ENCODE measurements around the gene RNF213. TPM values are rescaled to one million over a fixed set of nuclear protein-coding genes. Genes with fewer than 3 reads are reported as not detected.
A peak's percentile ranks its signal among the peaks of the same experiment; 100 is the strongest.

Gene RNF213
- polyA plus RNA-seq, 1 of the 3 experiments (the other 2 are of a cell fraction), result 57.5 TPM

- TF ChIP-seq MXI1 (IDR thresholded peaks at IDR 0.05; ENCODE audit: low read depth, low read length) (no peak), EP300 (IDR thresholded peaks at IDR 0.05; ENCODE audit: borderline replicate concordance in 1 of 2, low read depth in 1 of 2, low read length in 1 of 2) (no peak), PBX3 (IDR thresholded peaks at IDR 0.05) (no peak), TCF12 (IDR thresholded peaks at IDR 0.05) (no peak), TAF1 (IDR thresholded peaks at IDR 0.05; ENCODE audit: borderline replicate concordance, low read depth, low read length) (no peak), YY1 (IDR thresholded peaks at IDR 0.05; ENCODE audit: low read depth) (no peak), USF2 (IDR thresholded peaks at IDR 0.05; ENCODE audit: borderline replicate concordance, low read depth, low read length) (no peak), JUND (IDR thresholded peaks at IDR 0.05) (no peak), GATA2 (CRISPR knock-in tag; IDR thresholded peaks at IDR 0.05) (no peak), FOXJ3 (CRISPR knock-in tag; IDR thresholded peaks at IDR 0.05) (no peak), NRF1 (IDR thresholded peaks at IDR 0.05; ENCODE audit: low read depth, low read length) (no peak), SMC3 (IDR thresholded peaks at IDR 0.05; ENCODE audit: low read depth, low read length) (no peak), ZBTB33 (IDR thresholded peaks at IDR 0.05; ENCODE audit: borderline replicate concordance, low read depth) (no peak), CHD2 (IDR thresholded peaks at IDR 0.05; ENCODE audit: low read length, partially characterized antibody) (no peak), SIN3A (IDR thresholded peaks at IDR 0.05; ENCODE audit: borderline replicate concordance, low read depth, low read length) (no peak), TEAD4 (IDR thresholded peaks at IDR 0.05; ENCODE audit: borderline replicate concordance, insufficient read depth) (no peak), POLR2AphosphoS5 (IDR thresholded peaks at IDR 0.05; ENCODE audit: low read depth, low read length) (no peak), RCOR1 (IDR thresholded peaks at IDR 0.05; ENCODE audit: low read length) (no peak), RAD21 (IDR thresholded peaks at IDR 0.05; ENCODE audit: low read length) (no peak), IRF3 (IDR thresholded peaks at IDR 0.05; ENCODE audit: low read depth, low read length) (no peak)
- Histone ChIP-seq H3K27me3 (ENCODE audit: insufficient read depth) (no peaks in the 10 kb centered on the region), H4K20me1 (ENCODE audit: insufficient read depth) (no peaks in the 10 kb centered on the region), H3K9me3 (no peaks in the 10 kb centered on the region), H3K36me3 (replicated peaks in 1 of 2; ENCODE audit: control insufficient read depth in 1 of 2, insufficient read depth in 2 of 2, low read length in 1 of 2) (peaks cover 13% of the 10 kb centered on the region in 2 experiments), H3K9ac (peak overlapping the region; percentile 85; the same call in 1 of the 2 replicates), H3K4me2 (peak overlapping the region; percentile 86), H3K4me3 (ENCODE audit: low read depth in 2 of 2, low read length in 1 of 2) (peak overlapping the region; percentile 74 to 82; a peak in 3 of 4 replicates), H3K9me2 (no peaks in the 10 kb centered on the region), H3F3A (replicated peaks; ENCODE audit: insufficient read depth) (peaks cover 25% of the 10 kb centered on the region), H3K27ac (ENCODE audit: low read depth in 2 of 2, low read length in 1 of 2) (peak overlapping the region; percentile 11 to 75; a peak in 2 of 4 replicates), H2AFZ (ENCODE audit: low read depth) (no peak overlapping the region), H3K79me2 (ENCODE audit: insufficient read depth) (peaks cover 40% of the 10 kb centered on the region), H3K4me1 (ENCODE audit: control insufficient read depth in 1 of 2, insufficient read depth in 2 of 2, low read depth in 1 of 2, low read length in 1 of 2) (peaks cover 24 to 34% of the 10 kb centered on the region in 2 experiments; a peak in 3 of 4 replicates)
- DNase-seq, result no peak
- POLR2A ChIA-PET, result interaction anchor here (1.1 kb wide), 1 partner anchor 161 kb away, joined by 3 read pairs; the partner anchor contains the start of gene GAA
- CTCF ChIA-PET, result interaction anchor here (1.7 kb wide), 1 partner anchor 99 kb away, joined by 4 read pairs; no protein-coding TSS in a partner anchor
- 70% methylated on average over 3 of the region's 3 CpGs for WGBS (ENCODE audit: low lambda C conversion rate)
Observed at GRCh38 chr17:80262291-80262690, 1.6 kb downstream of the RNF213 start.

Data from SK-N-SH (cell line).